ENCODE measurements around the gene C9.

Gene C9

DNA sequence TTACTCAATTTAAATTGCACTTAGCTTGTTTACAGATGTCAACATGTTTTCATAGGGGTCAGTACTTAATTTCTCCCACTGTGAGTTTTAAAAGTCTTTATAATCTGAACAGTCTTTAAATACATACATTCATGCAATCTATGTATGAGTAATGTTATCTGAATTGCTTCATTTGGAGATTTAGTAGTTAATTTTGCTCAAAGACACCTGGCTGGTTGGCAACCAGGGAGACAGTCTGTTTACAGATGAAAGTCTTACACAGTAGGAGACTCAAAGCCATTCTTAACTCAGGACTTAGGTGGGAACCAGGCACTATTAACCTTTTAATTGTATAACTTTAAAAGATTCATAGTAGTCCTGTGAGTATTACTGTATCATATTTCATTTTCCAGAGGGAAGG is 31.2 kb upstream of the C9 start:
- Histone ChIP-seq H2BK5ac (ENCODE audit: low read depth, low read length, poor library complexity, severe bottlenecking) (no peak overlapping the region), H3K27ac (ENCODE audit: low read length, poor library complexity, severe bottlenecking) (no peak overlapping the region), H3K9me3 (ENCODE audit: control insufficient read depth, low read length) (no peaks in the 10 kb centered on the region), H3K23ac (ENCODE audit: low read length in 2 of 2) (no peak overlapping the region), H3K18ac (ENCODE audit: low read depth in 1 of 2, low read length in 2 of 2) (no peak overlapping the region), H3K4ac (ENCODE audit: low read depth in 1 of 2, low read length in 2 of 2) (no peak overlapping the region), H3K36me3 (ENCODE audit: control insufficient read depth in 1 of 2, insufficient read depth in 2 of 2, low read depth in 1 of 2, low read length in 2 of 2) (peaks cover 17 to 77% of the 10 kb centered on the region in 2 experiments), H2BK15ac (ENCODE audit: low read depth, poor library complexity, severe bottlenecking) (no peak overlapping the region), H3K14ac (ENCODE audit: low read length in 2 of 2) (no peak overlapping the region), H2AK5ac (ENCODE audit: low read length, severe bottlenecking) (no peak overlapping the region), H3K79me1 (replicated peaks; ENCODE audit: low read length, poor library complexity, severe bottlenecking) (peaks cover 11% of the 10 kb centered on the region), H3K4me3 (ENCODE audit: insufficient read depth in 1 of 2, low read depth in 1 of 2, low read length in 2 of 2) (peak overlapping the region in 1 of 2 experiments; percentile 33), H3K9ac (ENCODE audit: low read length) (peak overlapping the region; percentile 86), H4K91ac (ENCODE audit: low read length) (no peak overlapping the region), H3K27me3 (ENCODE audit: control insufficient read depth in 1 of 2, insufficient read depth in 1 of 2, low read length in 2 of 2) (no peaks in the 10 kb centered on the region), H4K8ac (ENCODE audit: low read length) (no peak overlapping the region), H2BK120ac (ENCODE audit: low read depth, low read length) (no peak overlapping the region), H3K4me1 (ENCODE audit: control insufficient read depth, insufficient read depth, low read depth, low read length) (peaks cover 3% of the 10 kb centered on the region), H2AFZ (ENCODE audit: low read depth, low read length) (no peak overlapping the region), H3K4me2 (ENCODE audit: low read length, poor library complexity, severe bottlenecking) (no peak overlapping the region), H2BK12ac (ENCODE audit: low read length in 2 of 2) (no peak overlapping the region)
- peak; percentile 18 for DNase-seq

- Histone ChIP-seq H3K79me1 (replicated peaks; ENCODE audit: low read length, poor library complexity, severe bottlenecking) (peaks cover 14% of the 10 kb centered on the region), H3K27me3 (ENCODE audit: control insufficient read depth in 1 of 2, insufficient read depth in 1 of 2, low read length in 2 of 2) (no peaks in the 10 kb centered on the region), H2AFZ (ENCODE audit: low read depth, low read length) (no peak overlapping the region), H3K14ac (ENCODE audit: low read length in 2 of 2) (no peak overlapping the region), H3K4me1 (ENCODE audit: control insufficient read depth, insufficient read depth, low read depth, low read length) (peaks cover 1% of the 10 kb centered on the region), H3K18ac (ENCODE audit: low read depth in 1 of 2, low read length in 2 of 2) (no peak overlapping the region), H3K23ac (ENCODE audit: low read length in 2 of 2) (no peak overlapping the region), H3K9me3 (ENCODE audit: control insufficient read depth, low read length) (no peaks in the 10 kb centered on the region), H3K4me2 (ENCODE audit: low read length, poor library complexity, severe bottlenecking) (no peak overlapping the region), H3K4me3 (ENCODE audit: insufficient read depth in 1 of 2, low read depth in 1 of 2, low read length in 2 of 2) (peak overlapping the region in 1 of 2 experiments; percentile 33), H3K27ac (ENCODE audit: low read length, poor library complexity, severe bottlenecking) (no peak overlapping the region), H2BK5ac (ENCODE audit: low read depth, low read length, poor library complexity, severe bottlenecking) (no peak overlapping the region), H4K91ac (ENCODE audit: low read length) (no peak overlapping the region), H4K8ac (ENCODE audit: low read length) (no peak overlapping the region), H2BK15ac (ENCODE audit: low read depth, poor library complexity, severe bottlenecking) (no peak overlapping the region), H3K9ac (ENCODE audit: low read length) (peak overlapping the region; percentile 86), H2AK5ac (ENCODE audit: low read length, severe bottlenecking) (no peak overlapping the region), H2BK12ac (ENCODE audit: low read length in 2 of 2) (no peak overlapping the region), H3K4ac (ENCODE audit: low read depth in 1 of 2, low read length in 2 of 2) (no peak overlapping the region), H2BK120ac (ENCODE audit: low read depth, low read length) (no peak overlapping the region), H3K36me3 (ENCODE audit: control insufficient read depth in 1 of 2, insufficient read depth in 2 of 2, low read depth in 1 of 2, low read length in 2 of 2) (peaks cover 17 to 80% of the 10 kb centered on the region in 2 experiments)
- DNase-seq: peak; percentile 83
- 22% methylated on average over 1 of the region's 3 CpGs for WGBS
Observed at GRCh38 chr5:39394946-39395345, 30.7 kb upstream of the C9 start.

DNA sequence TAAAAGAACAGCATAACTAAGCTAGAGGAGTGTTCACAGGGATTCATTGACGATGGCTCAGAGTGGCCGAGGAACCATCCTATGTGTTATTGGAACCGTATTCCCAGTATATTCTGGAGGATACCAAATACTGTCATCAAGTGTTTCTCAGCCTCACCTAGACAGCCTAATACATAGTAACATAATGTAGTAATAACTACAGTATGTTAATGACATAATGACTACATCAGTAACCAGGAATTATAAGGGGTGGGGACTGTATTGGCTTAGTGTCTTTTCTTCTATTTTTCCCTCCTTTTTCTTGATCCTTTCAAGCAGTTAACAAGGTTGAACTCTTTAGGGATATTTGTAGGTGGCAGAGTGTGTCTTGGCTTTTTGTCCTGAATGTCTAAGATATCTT is 26.6 kb upstream of the C9 start:
- no peak overlapping the region for H3K14ac ChIP-seq (ENCODE audit: low read length in 2 of 2)
- no peak overlapping the region for H2BK5ac ChIP-seq (ENCODE audit: low read depth, low read length, poor library complexity, severe bottlenecking)
- WGBS: 100% methylated on average over 3 of the region's 3 CpGs

DNA sequence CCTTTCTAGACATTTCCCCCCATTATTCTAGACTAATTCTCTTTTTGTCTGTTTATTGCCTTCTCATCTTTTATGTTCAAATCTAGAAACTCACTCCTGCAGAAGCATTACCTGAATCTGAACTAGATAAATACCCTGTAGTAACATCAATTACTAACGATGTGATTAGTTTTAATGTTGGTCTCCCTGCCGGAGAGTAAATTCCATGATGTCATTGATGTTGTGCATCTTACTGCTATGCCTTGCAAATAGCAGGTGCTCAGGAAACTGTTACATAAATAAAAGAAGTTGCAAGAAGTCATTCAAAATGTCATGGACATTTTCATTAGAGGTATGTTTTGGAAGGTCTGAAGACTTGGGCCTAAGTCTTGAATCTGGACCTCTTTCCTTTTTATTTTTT is 23.0 kb upstream of the C9 start:
- H2AK5ac ChIP-seq (ENCODE audit: low read length, severe bottlenecking): no peak overlapping the region
- H4K91ac ChIP-seq (ENCODE audit: low read length): no peak overlapping the region
- H2AFZ ChIP-seq (ENCODE audit: low read depth, low read length): no peak overlapping the region
- H3K14ac ChIP-seq (ENCODE audit: low read length in 2 of 2): no peak overlapping the region
- no peak overlapping the region for H3K18ac ChIP-seq (ENCODE audit: low read depth in 1 of 2, low read length in 2 of 2)
- H3K36me3 ChIP-seq (ENCODE audit: control insufficient read depth in 1 of 2, insufficient read depth in 2 of 2, low read depth in 1 of 2, low read length in 2 of 2): peaks cover 19 to 98% of the 10 kb centered on the region in 2 experiments
- peaks cover 17% of the 10 kb centered on the region for H3K79me1 ChIP-seq (replicated peaks; ENCODE audit: low read length, poor library complexity, severe bottlenecking)
- no peak for DNase-seq
- H2BK12ac ChIP-seq (ENCODE audit: low read length in 2 of 2): no peak overlapping the region
- no peaks in the 10 kb centered on the region for H3K9me3 ChIP-seq (ENCODE audit: control insufficient read depth, low read length)
- no peak overlapping the region for H4K8ac ChIP-seq (ENCODE audit: low read length)
- peaks cover 1% of the 10 kb centered on the region for H3K4me1 ChIP-seq (ENCODE audit: control insufficient read depth, insufficient read depth, low read depth, low read length)
- no peak overlapping the region for H2BK5ac ChIP-seq (ENCODE audit: low read depth, low read length, poor library complexity, severe bottlenecking)
- no peak overlapping the region for H3K27ac ChIP-seq (ENCODE audit: low read length, poor library complexity, severe bottlenecking)
- no peak overlapping the region for H3K4me2 ChIP-seq (ENCODE audit: low read length, poor library complexity, severe bottlenecking)
- no peak overlapping the region for H3K4me3 ChIP-seq (ENCODE audit: insufficient read depth in 1 of 2, low read depth in 1 of 2, low read length in 2 of 2)
- 98% methylated on average over 2 of the region's 2 CpGs for WGBS
- H2BK15ac ChIP-seq (ENCODE audit: low read depth, poor library complexity, severe bottlenecking): no peak overlapping the region
- no peak overlapping the region for H3K9ac ChIP-seq (ENCODE audit: low read length)
- H3K27me3 ChIP-seq (ENCODE audit: control insufficient read depth in 1 of 2, insufficient read depth in 1 of 2, low read length in 2 of 2): no peaks in the 10 kb centered on the region
- no peak overlapping the region for H2BK120ac ChIP-seq (ENCODE audit: low read depth, low read length)
- no peak overlapping the region for H3K4ac ChIP-seq (ENCODE audit: low read depth in 1 of 2, low read length in 2 of 2)
- H3K23ac ChIP-seq (ENCODE audit: low read length in 2 of 2): no peak overlapping the region

More for the DNA sequence above, 26.6 kb upstream of the C9 start:
- Histone ChIP-seq H3K79me1 (replicated peaks; ENCODE audit: low read length, poor library complexity, severe bottlenecking) (peaks cover 14% of the 10 kb centered on the region), H3K4ac (ENCODE audit: low read depth in 1 of 2, low read length in 2 of 2) (no peak overlapping the region), H3K4me3 (ENCODE audit: insufficient read depth in 1 of 2, low read depth in 1 of 2, low read length in 2 of 2) (no peak overlapping the region), H3K36me3 (ENCODE audit: control insufficient read depth in 1 of 2, insufficient read depth in 2 of 2, low read depth in 1 of 2, low read length in 2 of 2) (peaks cover 15 to 92% of the 10 kb centered on the region in 2 experiments), H3K27me3 (ENCODE audit: control insufficient read depth in 1 of 2, insufficient read depth in 1 of 2, low read length in 2 of 2) (no peaks in the 10 kb centered on the region), H2BK12ac (ENCODE audit: low read length in 2 of 2) (no peak overlapping the region), H3K18ac (ENCODE audit: low read depth in 1 of 2, low read length in 2 of 2) (no peak overlapping the region), H3K9me3 (ENCODE audit: control insufficient read depth, low read length) (no peaks in the 10 kb centered on the region), H4K91ac (ENCODE audit: low read length) (no peak overlapping the region), H3K9ac (ENCODE audit: low read length) (peak overlapping the region; percentile 44), H2AK5ac (ENCODE audit: low read length, severe bottlenecking) (no peak overlapping the region), H3K27ac (ENCODE audit: low read length, poor library complexity, severe bottlenecking) (no peak overlapping the region), H2AFZ (ENCODE audit: low read depth, low read length) (no peak overlapping the region), H3K4me2 (ENCODE audit: low read length, poor library complexity, severe bottlenecking) (no peak overlapping the region), H2BK15ac (ENCODE audit: low read depth, poor library complexity, severe bottlenecking) (no peak overlapping the region), H3K4me1 (ENCODE audit: control insufficient read depth, insufficient read depth, low read depth, low read length) (no peaks in the 10 kb centered on the region), H3K23ac (ENCODE audit: low read length in 2 of 2) (no peak overlapping the region), H4K8ac (ENCODE audit: low read length) (no peak overlapping the region), H2BK120ac (ENCODE audit: low read depth, low read length) (no peak overlapping the region)
- DNase-seq: no peak

Data from mesenchymal stem cell (in vitro differentiated cells and primary cell).